Neural cell (in vitro differentiated cells): Measurements from ENCODE around the gene GDPD3.

Experiments used
- POLR2AphosphoS5 ChIP-seq: IDR thresholded peaks from 2 replicates; pipeline ENCODE4 v1.6.1; 2012
- TF ChIP-seq, protein P1 (sequence below): fragments of 450-650 bp; IDR thresholded peaks from 2 replicates; pipeline ENCODE4 v1.5.1; 2014; ENCODE audit warnings: antibody characterized with exemption, mild to moderate bottlenecking, moderate library complexity; ENCODE audit not compliant: poor library complexity, severe bottlenecking
- TF ChIP-seq, protein P2 (sequence below): IDR thresholded peaks from 2 replicates; pipeline ENCODE4 v1.6.1; 2012; ENCODE audit warnings: borderline replicate concordance

DNA sequence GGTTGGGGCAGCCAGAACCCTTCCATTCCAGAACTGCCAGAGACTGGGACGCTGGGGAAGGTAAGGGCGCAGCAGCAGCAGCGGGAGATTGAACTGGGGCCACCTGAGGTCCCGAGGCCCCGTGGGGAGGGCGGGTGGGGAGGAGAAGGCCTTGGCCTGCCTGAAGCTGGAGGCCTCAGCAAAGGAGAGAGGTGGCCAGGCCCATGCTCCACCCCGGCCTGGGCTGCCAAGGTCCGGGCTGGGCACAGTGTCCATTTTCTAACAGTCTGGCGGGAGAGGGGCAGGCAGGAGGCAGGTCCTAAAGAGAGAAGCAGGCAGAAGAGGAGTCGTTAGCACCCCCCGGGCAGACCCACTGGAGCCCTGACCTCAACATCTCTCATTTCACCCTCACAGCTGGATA, 1.1 kb upstream of the GDPD3 start:
- TF ChIP-seq, protein P1, sequence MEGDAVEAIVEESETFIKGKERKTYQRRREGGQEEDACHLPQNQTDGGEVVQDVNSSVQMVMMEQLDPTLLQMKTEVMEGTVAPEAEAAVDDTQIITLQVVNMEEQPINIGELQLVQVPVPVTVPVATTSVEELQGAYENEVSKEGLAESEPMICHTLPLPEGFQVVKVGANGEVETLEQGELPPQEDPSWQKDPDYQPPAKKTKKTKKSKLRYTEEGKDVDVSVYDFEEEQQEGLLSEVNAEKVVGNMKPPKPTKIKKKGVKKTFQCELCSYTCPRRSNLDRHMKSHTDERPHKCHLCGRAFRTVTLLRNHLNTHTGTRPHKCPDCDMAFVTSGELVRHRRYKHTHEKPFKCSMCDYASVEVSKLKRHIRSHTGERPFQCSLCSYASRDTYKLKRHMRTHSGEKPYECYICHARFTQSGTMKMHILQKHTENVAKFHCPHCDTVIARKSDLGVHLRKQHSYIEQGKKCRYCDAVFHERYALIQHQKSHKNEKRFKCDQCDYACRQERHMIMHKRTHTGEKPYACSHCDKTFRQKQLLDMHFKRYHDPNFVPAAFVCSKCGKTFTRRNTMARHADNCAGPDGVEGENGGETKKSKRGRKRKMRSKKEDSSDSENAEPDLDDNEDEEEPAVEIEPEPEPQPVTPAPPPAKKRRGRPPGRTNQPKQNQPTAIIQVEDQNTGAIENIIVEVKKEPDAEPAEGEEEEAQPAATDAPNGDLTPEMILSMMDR: no peak
- TF ChIP-seq, protein P2, sequence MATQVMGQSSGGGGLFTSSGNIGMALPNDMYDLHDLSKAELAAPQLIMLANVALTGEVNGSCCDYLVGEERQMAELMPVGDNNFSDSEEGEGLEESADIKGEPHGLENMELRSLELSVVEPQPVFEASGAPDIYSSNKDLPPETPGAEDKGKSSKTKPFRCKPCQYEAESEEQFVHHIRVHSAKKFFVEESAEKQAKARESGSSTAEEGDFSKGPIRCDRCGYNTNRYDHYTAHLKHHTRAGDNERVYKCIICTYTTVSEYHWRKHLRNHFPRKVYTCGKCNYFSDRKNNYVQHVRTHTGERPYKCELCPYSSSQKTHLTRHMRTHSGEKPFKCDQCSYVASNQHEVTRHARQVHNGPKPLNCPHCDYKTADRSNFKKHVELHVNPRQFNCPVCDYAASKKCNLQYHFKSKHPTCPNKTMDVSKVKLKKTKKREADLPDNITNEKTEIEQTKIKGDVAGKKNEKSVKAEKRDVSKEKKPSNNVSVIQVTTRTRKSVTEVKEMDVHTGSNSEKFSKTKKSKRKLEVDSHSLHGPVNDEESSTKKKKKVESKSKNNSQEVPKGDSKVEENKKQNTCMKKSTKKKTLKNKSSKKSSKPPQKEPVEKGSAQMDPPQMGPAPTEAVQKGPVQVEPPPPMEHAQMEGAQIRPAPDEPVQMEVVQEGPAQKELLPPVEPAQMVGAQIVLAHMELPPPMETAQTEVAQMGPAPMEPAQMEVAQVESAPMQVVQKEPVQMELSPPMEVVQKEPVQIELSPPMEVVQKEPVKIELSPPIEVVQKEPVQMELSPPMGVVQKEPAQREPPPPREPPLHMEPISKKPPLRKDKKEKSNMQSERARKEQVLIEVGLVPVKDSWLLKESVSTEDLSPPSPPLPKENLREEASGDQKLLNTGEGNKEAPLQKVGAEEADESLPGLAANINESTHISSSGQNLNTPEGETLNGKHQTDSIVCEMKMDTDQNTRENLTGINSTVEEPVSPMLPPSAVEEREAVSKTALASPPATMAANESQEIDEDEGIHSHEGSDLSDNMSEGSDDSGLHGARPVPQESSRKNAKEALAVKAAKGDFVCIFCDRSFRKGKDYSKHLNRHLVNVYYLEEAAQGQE: no peak
- no peak for TF ChIP-seq POLR2AphosphoS5
